IMR-90 (cell line): Measurements from ENCODE around the gene RCHY1. TPM values are rescaled to one million over a fixed set of nuclear protein-coding genes. Genes with fewer than 3 reads are reported as not detected.

Experiments
- ATAC-seq: fragments of 200-7000 bp; cut with Tn5 transposase; 2 replicates; pipeline ENCODE4 v1.9.1; 2020; ENCODE audit warnings: low read depth, mild to moderate bottlenecking, moderate library complexity
- BruUV-seq: library from RNA; stranded (reverse); fragments of 400-500 nt; replicated peaks from 2 replicates; lab custom pipeline; 2021; lab: Mats Ljungman, UMichigan
- CTCF ChIA-PET: fragments of 300-600 bp; formaldehyde crosslinking; extraction: SDS; loops from one replicate; lab custom pipeline; 2021; ENCODE audit warnings: antibody characterized with exemption; lab: Yijun Ruan, JAX
- POLR2A ChIA-PET: fragments of 300-600 bp; sonication (Branson Sonifier 250); formaldehyde crosslinking; loops from one replicate; lab custom pipeline; 2022; ENCODE audit warnings: antibody characterized with exemption; ENCODE audit not compliant: unreplicated experiment; lab: Charles Lee
- DNase-seq: peaks from one replicate; pipeline ENCODE4 v3.0.0; 2013
- H2AFZ ChIP-seq: replicated peaks from 2 replicates; pipeline ENCODE3; 2013; ENCODE audit warnings: low read length, mild to moderate bottlenecking; ENCODE audit not compliant: poor library complexity
- H2AK5ac ChIP-seq: 2 replicates; pipeline ENCODE4 v1.6.1; 2013; ENCODE audit warnings: low read depth, low read length, inconsistent platforms
- H2AK9ac ChIP-seq: replicated peaks from 2 replicates; pipeline ENCODE3; 2013; ENCODE audit warnings: mild to moderate bottlenecking, low read depth, low read length, moderate library complexity; ENCODE audit not compliant: poor library complexity
- H2BK120ac ChIP-seq: 2 replicates; pipeline ENCODE4 v1.6.1; 2013; ENCODE audit warnings: low read depth, low read length, inconsistent platforms
- H2BK15ac ChIP-seq: 3 replicates; pipeline ENCODE4 v1.6.1; 2013; ENCODE audit warnings: low read depth, low read length, inconsistent platforms
- H2BK20ac ChIP-seq: 2 replicates; pipeline ENCODE4 v1.6.1; 2013; ENCODE audit warnings: low read depth, mild to moderate bottlenecking, inconsistent platforms, low read length, moderate library complexity
- H2BK5ac ChIP-seq: 2 replicates; pipeline ENCODE4 v1.6.1; 2013; ENCODE audit warnings: mild to moderate bottlenecking, low read depth, low read length, inconsistent platforms; ENCODE audit not compliant: poor library complexity, severe bottlenecking
- H3K14ac ChIP-seq: replicated peaks from 2 replicates; pipeline ENCODE4 v1.6.1; 2013; ENCODE audit warnings: low read depth, low read length, inconsistent platforms
- H3K18ac ChIP-seq: 2 replicates; pipeline ENCODE4 v1.6.1; 2013; ENCODE audit warnings: low read depth, low read length, control low read depth
- H3K23ac ChIP-seq: 2 replicates; pipeline ENCODE4 v1.6.1; 2013; ENCODE audit warnings: low read depth, low read length, inconsistent platforms
- H3K27ac ChIP-seq: 2 replicates; pipeline ENCODE4 v1.5.1; 2013; ENCODE audit warnings: mild to moderate bottlenecking, control low read depth, low read length; ENCODE audit not compliant: insufficient read depth
- H3K27me3 ChIP-seq: 2 replicates; pipeline ENCODE4 v1.6.1; 2013; ENCODE audit warnings: low read length; ENCODE audit not compliant: control insufficient read depth, insufficient read depth
- H3K36me3 ChIP-seq: 2 replicates; pipeline ENCODE4 v1.6.1; 2013; ENCODE audit warnings: low read length, mixed read lengths; ENCODE audit not compliant: control insufficient read depth, insufficient read depth
- H3K4ac ChIP-seq: 2 replicates; pipeline ENCODE4 v1.6.1; 2013; ENCODE audit warnings: low read depth, low read length, inconsistent platforms
- H3K4me1 ChIP-seq: 2 replicates; pipeline ENCODE4 v1.6.1; 2013; ENCODE audit warnings: low read length, mixed read lengths; ENCODE audit not compliant: control insufficient read depth, insufficient read depth
- H3K4me2 ChIP-seq: 2 replicates; pipeline ENCODE4 v1.6.1; 2013; ENCODE audit warnings: low read depth, mild to moderate bottlenecking, control low read depth, low read length, moderate library complexity
- H3K4me3 ChIP-seq: 2 replicates; pipeline ENCODE4 v1.5.1; 2013; ENCODE audit warnings: low read depth, mild to moderate bottlenecking, control low read depth, low read length, moderate library complexity; ENCODE audit not compliant: insufficient read depth
- H3K56ac ChIP-seq: 2 replicates; pipeline ENCODE4 v1.6.1; 2013; ENCODE audit warnings: low read length, inconsistent platforms; ENCODE audit not compliant: insufficient read depth; ENCODE audit errors: extremely low read depth
- H3K79me1 ChIP-seq, 2 experiments: 2 replicates each; pipeline ENCODE4 v1.6.1; 2013; ENCODE audit warnings: low read length in 2 of 2, inconsistent platforms in 1 of 2, low read depth in 1 of 2
- H3K9ac ChIP-seq: 2 replicates; pipeline ENCODE4 v1.6.1; 2013; ENCODE audit warnings: low read depth, low read length, control low read depth
- H3K9me1 ChIP-seq: 2 replicates; pipeline ENCODE4 v1.6.1; 2013; ENCODE audit warnings: low read length, inconsistent platforms; ENCODE audit not compliant: insufficient read depth
- H3K9me3 ChIP-seq: 2 replicates; pipeline ENCODE4 v1.6.1; 2013; ENCODE audit warnings: low read length; ENCODE audit not compliant: control insufficient read depth, insufficient read depth
- H4K20me1 ChIP-seq: 2 replicates; pipeline ENCODE4 v1.6.1; 2013; ENCODE audit warnings: low read length, inconsistent platforms; ENCODE audit not compliant: insufficient read depth
- H4K5ac ChIP-seq: 2 replicates; pipeline ENCODE4 v1.6.1; 2013; ENCODE audit warnings: mild to moderate bottlenecking, low read depth, low read length, control low read depth
- H4K8ac ChIP-seq, 2 experiments: 2 replicates each; pipeline ENCODE4 v1.6.1; 2013; ENCODE audit warnings: low read depth in 2 of 2, low read length in 2 of 2, control low read depth in 1 of 2, inconsistent platforms in 1 of 2
- H4K91ac ChIP-seq: 2 replicates; pipeline ENCODE4 v1.6.1; 2013; ENCODE audit warnings: low read depth, low read length, inconsistent platforms; ENCODE audit not compliant: insufficient read depth
- BHLHE40 ChIP-seq: fragments of 150-350 bp; IDR thresholded peaks from 2 replicates; pipeline ENCODE4 v1.6.1; 2016; ENCODE audit warnings: mild to moderate bottlenecking, low read depth, low read length
- CHD1 ChIP-seq: IDR thresholded peaks from 2 replicates; pipeline ENCODE4 v1.6.1; 2012; ENCODE audit warnings: low read depth, low read length, improper control_type of control experiment
- MAZ ChIP-seq: IDR thresholded peaks from 2 replicates; pipeline ENCODE4 v1.6.1; 2012; ENCODE audit warnings: low read depth, mild to moderate bottlenecking, low read length, improper control_type of control experiment, moderate library complexity, borderline replicate concordance
- RAD21 ChIP-seq: IDR thresholded peaks from 2 replicates; pipeline ENCODE4 v1.6.1; 2012; ENCODE audit warnings: low read length, improper control_type of control experiment
- RFX5 ChIP-seq: IDR thresholded peaks from 2 replicates; pipeline ENCODE4 v1.8.0; 2012; ENCODE audit warnings: low read depth, mild to moderate bottlenecking, low read length, moderate library complexity
- SMC3 ChIP-seq: fragments of 150-350 bp; IDR thresholded peaks from 2 replicates; pipeline ENCODE4 v1.6.1; 2016; ENCODE audit warnings: low read depth, mild to moderate bottlenecking, antibody characterized with exemption, low read length, moderate library complexity
- WGBS, 2 experiments: methylation state at CpG; one replicate each; pipeline versions ENCODE4 v1.1.5 to v1.1.7; 2013; ENCODE audit warnings: missing lambda C conversion rate in 2 of 2; ENCODE audit not compliant: insufficient read length in 1 of 2; ENCODE audit errors: extremely low coverage in 2 of 2; 5-methylcytosine and 5-hydroxymethylcytosine counted together
- dilution Hi-C: fragments of 300-500 bp; cut with HindIII; formaldehyde crosslinking; loops from one replicate; pipeline ENCODE4 v1.14.3; 2018; ENCODE audit warnings: low sequenced_read_pairs; ENCODE audit not compliant: unreplicated experiment
- in situ Hi-C: fragments of 300-500 bp; cut with MboI; formaldehyde crosslinking; loops from 3 replicates; pipeline ENCODE4 v1.14.3; 2019; ENCODE audit warnings: low sequenced_read_pairs, inconsistent platforms, mixed read lengths
- intact Hi-C: fragments of 100-400 bp; cut with micrococcal nuclease; formaldehyde crosslinking; loops from 2 replicates; pipeline ENCODE4 v1.10.0; 2022
- polyA plus RNA-seq, 3 experiments: library from polyadenylated mRNA; depleted of rRNA; stranded (reverse); fragments of >200 nt; gene quantifications; 2 replicates each; pipeline ENCODE4 v1.2.3, GENCODE V29; 2012; ENCODE audit warnings: low replicate concordance in 1 of 3
- total RNA-seq: library from RNA; depleted of rRNA; stranded (reverse); fragments of >200 nt; gene quantifications from 2 replicates; pipeline ENCODE4 v1.2.3, GENCODE V29; 2012

Gene RCHY1
- total and polyA plus RNA-seq, 2 of the 4 experiments (the other 2 are of a cell fraction): 20.1 to 22.4 TPM

- BruUV-seq: no TSS peak
- ATAC-seq: no peak
- in situ Hi-C loops: no loop called here
- no peak for TF ChIP-seq CHD1
- no peak for TF ChIP-seq MAZ
- no peak for TF ChIP-seq RFX5
- TF ChIP-seq RAD21: no peak
- no peak for TF ChIP-seq BHLHE40
- TF ChIP-seq SMC3: no peak
- ChIA-PET CTCF (no interaction called here), POLR2A (no interaction called here)
- Histone ChIP-seq H3K4me1 (no peaks in the 10 kb centered on the region), H3K4me3 (no peak overlapping the region), H2BK20ac (no peak overlapping the region), H3K56ac (no peak overlapping the region), H3K27me3 (no peaks in the 10 kb centered on the region), H2AK5ac (no peak overlapping the region), H4K91ac (no peak overlapping the region), H2BK5ac (no peak overlapping the region), H2AFZ (no peak overlapping the region), H4K5ac (no peak overlapping the region), H3K27ac (no peak overlapping the region), H3K9ac (no peak overlapping the region), H3K23ac (no peak overlapping the region), H3K79me1 (no peaks in the 10 kb centered on the region), H2BK120ac (no peak overlapping the region), H3K4me2 (no peak overlapping the region), H3K36me3 (no peaks in the 10 kb centered on the region), H3K4ac (no peak overlapping the region), H3K9me3 (peaks cover 2% of the 10 kb centered on the region; the same call in 1 of the 2 replicates), H3K14ac (no peak overlapping the region), H3K18ac (no peak overlapping the region), H2BK15ac (no peak overlapping the region), H4K20me1 (no peaks in the 10 kb centered on the region), H4K8ac (no peak overlapping the region), H2AK9ac (no peak overlapping the region), H3K9me1 (no peaks in the 10 kb centered on the region; the same call in 1 of the 2 replicates)
- intact Hi-C loops: no loop called here
- 100% methylated on average over 2 of the region's 2 CpGs; no CpG with 5 or more reads in 1 of the 2 experiments for WGBS, 2 experiments
- no peak for DNase-seq
- dilution Hi-C loops: no loop called here
These were observed 34.8 kb upstream of the RCHY1 start for GRCh38 chr4:75549019-75549418.
